IPS DF 4.7 (cell line): ENCODE measurements around the gene OSBPL1A.

Experiments
- DNase-seq: peaks from one replicate; pipeline ENCODE4 v3.0.0-alpha.2; 2013; ENCODE audit warnings: low spot score; ENCODE audit errors: extremely low read depth

OSBPL1A gene

DNA sequence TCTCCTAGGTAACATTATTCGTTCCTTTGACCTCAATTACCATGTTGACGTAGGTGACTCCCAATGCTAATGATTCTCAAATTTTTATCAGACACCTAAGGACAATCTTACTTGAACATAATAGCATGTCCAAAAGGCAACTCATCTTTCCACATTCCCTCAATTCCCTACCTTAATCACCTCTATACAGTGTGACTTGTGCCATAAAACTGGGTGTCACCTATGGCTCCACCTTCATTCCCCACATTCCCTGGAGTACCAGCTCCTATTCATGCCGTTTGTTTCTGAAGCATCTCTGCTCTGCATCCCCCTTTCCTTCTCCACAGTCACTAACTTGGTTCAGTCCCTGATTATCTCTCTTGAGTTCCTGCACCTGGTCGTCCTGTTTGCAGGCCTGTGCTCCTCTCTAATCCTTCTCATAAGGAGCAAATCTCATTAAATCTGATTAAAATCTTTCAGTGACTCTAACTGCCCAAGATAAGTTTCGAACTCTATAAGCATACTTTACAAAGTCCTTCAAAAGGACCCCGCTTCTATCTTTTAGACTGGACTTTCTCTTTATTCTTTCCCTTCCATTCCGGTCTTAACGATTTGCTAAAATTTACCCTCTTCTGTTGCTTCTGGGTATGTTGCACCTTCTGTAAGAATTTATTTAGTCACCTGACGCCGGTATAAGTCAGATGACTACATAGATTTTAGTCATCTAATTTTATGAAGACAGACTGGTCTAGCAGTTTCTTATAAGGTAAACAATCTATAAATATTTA lies 128.7 kb downstream of the OSBPL1A start:
- DNase-seq, result no peak

DNA sequence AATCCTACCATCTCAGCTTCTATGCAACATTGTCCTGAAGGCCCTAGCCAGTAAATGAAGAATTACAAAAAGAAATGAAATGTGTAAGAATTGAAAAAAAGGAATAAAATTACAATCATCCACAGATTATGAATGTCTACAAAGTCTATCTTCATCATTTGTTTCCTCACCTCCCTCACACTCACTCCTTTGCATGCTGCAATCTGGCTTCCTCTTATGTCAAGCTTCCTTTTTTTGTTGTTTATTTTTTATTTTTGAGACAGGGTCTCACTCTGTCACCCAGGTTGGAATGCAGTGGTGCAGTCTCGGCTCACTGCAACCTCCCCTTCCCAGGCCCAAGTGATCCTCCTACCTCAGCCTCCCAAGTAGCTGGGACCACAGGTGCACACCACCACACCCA lies 129.7 kb downstream of the OSBPL1A start:
- DNase-seq, result no peak

GRCh38 chr18:24266131-24266530 lies 131.5 kb downstream of the OSBPL1A start:
- no peak for DNase-seq

GRCh38 chr18:24265502-24266064 lies 132.0 kb downstream of the OSBPL1A start:
- DNase-seq, result no peak

DNA sequence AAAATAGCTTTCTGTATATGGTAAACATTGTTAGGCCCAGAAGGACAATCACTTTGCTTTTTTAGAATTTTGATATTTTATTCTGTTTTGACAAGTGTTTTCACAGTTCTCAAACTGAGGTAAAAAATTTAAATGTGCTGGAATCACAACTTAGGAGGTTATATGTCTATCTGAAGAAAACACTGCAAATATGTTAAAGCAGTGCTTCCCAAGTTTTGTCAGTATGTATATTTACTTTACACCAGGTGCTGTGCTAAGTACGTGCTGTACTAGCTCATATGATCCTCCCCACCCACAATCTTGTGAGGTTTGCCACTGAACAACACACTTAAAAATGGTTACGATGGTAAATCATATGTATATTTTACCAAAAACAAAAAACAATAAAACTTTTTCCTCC lies 134.6 kb downstream of the OSBPL1A start:
- DNase-seq, result no peak

- no peak for DNase-seq
Observed at GRCh38 chr18:24262087-24262486, 135.5 kb downstream of the OSBPL1A start.

DNA sequence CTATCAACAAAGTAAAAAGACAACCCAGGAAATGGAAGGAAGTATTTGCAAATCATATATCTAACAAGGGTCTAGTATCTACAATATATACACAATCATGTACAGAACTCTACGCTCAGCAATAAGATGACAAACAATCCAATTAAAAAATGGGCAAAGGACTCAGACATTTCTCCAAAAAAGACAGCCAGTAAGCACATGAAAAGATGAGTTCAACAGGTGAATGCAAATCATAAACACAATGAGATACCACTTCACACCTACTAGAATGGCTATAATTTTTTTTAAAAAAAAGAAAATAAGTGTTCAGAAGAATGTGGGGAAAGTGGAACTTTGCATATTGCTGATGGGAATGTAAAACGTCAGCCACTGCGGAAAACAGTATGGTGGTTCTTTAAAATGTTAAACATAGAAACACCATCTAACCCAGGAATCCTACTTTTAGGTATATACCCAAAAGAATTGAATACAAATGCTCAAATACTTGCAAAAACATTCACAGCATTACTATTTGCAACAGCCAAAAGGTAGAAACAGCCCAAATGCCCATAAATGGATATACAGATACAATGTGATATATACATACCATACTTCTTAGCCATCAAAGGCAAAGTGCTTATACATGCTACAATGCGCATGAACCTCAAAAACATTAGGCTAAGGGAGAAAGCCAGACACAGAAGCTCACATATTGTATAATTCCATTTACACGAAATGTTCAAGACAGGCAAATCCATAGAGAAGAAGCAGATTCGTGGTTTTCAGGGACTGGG lies 137.6 kb downstream of the OSBPL1A start:
- DNase-seq, result no peak

- DNase-seq, result no peak
Observed at GRCh38 chr18:24254071-24254470, 143.6 kb downstream of the OSBPL1A start.

- no peak for DNase-seq
Observed at GRCh38 chr18:24249716-24250115, 147.9 kb downstream of the OSBPL1A start.

GRCh38 chr18:24248359-24248758 lies 149.3 kb downstream of the OSBPL1A start:
- no peak for DNase-seq

DNA sequence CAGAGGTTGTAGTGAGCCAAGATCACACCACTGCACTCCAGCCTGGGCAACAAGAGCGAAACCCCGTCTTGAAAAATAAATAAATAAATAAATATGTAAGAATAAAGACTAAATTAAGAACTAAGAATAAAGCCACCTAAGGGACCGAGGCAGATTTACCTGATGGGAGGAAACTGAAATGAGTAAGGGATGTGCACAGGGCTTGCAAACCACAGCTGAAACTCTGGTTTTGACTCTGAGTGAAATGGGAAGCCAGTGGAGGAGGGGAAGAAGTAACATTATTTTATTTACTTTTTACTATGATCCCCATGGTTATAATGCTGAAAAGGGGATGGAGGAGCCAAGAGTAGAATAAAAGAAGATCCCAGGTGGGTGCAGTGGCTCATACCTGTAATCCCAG lies 151.5 kb downstream of the OSBPL1A start:
- no peak for DNase-seq

GRCh38 chr18:24244698-24245097 lies 152.9 kb downstream of the OSBPL1A start:
- no peak for DNase-seq

GRCh38 chr18:24243677-24244076 lies 153.9 kb downstream of the OSBPL1A start:
- DNase-seq, result no peak

DNA sequence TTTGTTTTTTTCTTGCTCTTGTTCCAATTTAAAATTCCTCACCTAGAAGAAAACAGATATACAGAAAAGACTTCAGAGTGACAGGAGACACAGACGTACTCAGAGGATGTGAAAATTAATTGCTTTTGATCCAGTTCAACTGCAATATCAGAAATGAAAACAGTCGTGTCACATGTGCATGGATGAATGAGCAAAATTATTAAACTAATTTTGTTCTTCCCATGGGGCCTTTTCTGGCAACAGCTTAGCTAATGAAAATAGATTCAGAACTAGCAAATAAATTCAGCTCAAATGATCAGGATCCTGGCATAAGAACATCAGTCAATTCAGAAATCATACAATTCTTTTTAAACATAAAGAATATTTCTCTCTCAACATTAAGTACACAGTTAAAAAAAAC lies 158.3 kb downstream of the OSBPL1A start:
- no peak for DNase-seq

DNA sequence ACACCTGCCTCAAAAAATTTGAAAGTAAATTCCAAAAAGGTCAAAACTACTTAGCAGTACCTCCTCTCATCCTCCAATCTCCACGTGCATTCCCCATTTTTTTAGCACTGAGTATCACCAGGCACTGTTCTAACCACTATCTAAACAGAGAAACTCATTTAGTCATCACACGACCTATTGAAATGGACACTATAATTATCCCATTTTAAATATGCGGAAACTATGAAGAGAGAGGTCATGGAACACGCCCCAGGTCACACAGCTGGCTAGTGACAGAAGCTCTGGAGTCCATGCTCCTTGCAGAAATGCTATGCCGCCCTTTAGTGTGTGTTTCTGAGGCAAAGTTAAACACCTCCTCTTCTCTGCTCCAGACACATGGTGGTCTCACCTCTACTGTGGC lies 159.2 kb downstream of the OSBPL1A start:
- DNase-seq, result no peak

DNA sequence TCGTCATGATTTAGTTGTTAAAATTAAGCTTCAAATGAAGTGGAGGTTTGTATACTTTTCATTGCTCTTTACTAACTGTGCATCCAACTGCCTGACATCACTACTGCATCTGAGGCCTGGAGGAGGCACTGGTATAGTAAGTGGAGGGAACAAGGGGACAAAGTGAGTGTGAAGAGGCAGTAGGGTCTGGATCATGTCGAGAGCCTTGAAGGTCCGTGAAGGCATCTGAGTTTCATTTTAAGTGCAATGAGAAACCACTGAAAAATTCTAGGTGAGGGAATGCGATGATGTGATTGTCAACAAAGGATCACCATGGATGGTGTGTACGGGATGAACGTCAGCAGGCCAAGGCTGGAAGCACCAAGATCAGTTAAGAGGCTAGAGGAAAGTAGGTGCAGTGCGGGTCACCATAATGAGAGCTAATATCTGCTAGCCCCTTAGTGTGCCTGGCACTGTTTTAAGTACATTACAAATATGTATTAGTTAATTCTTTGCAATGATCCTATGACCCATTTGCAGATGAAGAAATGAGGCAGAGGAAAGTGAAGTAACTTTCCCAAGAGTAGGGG lies 162.7 kb downstream of the OSBPL1A start:
- no peak for DNase-seq

GRCh38 chr18:24234330-24234729 lies 163.3 kb downstream of the OSBPL1A start:
- no peak for DNase-seq

GRCh38 chr18:24232800-24233199 lies 164.8 kb downstream of the OSBPL1A start:
- DNase-seq, result no peak

DNA sequence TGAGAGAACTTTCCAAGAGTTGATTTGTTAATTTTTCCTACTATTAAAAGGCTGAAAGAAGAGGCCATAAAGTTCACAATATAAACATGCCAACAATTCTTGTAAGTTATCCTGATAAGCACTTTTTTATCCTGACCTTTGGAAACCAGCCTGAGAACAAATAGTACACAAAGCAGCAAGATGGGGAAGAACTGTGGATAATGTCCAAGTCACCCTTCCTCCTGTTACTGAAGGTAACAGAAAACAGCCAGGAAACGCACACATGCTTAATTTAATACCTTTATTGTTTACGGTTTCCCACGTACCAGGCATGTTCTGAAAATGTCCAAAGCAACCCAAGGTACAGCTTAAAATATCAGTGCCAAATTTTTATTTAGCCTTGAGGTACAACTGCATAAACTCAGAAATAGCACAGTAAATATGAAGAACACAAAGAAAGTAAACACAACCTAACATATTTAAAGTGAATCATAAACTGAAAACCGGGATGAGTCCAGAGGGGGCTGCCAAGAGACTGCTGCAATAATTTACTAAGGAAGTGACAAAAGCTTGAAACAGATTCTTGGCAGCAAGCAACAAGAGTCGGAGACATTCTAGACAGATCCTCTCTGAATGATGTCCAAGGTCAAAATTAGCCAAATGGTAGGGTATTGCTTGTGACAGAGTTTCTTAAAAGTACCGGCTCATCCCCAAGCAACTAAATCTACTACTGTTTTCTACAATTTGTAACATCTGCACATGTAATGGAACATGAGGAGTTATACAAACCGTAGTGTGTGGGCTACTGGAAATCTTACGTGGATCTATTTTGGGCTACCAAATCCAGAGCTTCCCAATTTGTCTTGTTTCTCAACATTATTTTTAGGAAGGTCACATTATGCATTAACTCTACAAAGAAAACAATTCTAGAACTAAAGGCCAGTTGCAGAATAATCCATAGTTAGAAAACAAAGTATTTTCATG lies 165.6 kb downstream of the OSBPL1A start:
- no peak for DNase-seq

GRCh38 chr18:24230766-24231165 lies 166.9 kb downstream of the OSBPL1A start:
- DNase-seq, result no peak

DNA sequence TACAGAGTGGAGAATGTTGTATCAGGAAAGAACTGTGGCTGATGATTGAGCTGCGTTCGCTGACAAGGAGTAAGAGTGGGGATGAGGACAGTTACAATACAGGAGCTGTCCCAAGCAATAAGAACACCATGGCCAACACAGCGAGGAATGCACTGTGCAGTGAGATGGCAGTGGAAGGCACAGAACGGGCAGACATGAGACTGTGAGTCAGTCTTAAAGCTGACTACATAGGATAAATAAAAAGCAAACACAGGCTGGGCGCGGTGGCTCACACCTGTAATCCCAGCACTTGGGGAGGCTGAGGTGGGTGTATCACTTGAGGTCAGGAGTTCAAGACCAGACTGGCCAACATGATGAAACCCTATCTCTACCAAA lies 169.0 kb downstream of the OSBPL1A start:
- DNase-seq, result no peak
